ENCODE data around the gene SLFNL1.
A peak's percentile ranks its signal among the peaks of the same experiment; 100 is the strongest.

SLFNL1 gene

DNA sequence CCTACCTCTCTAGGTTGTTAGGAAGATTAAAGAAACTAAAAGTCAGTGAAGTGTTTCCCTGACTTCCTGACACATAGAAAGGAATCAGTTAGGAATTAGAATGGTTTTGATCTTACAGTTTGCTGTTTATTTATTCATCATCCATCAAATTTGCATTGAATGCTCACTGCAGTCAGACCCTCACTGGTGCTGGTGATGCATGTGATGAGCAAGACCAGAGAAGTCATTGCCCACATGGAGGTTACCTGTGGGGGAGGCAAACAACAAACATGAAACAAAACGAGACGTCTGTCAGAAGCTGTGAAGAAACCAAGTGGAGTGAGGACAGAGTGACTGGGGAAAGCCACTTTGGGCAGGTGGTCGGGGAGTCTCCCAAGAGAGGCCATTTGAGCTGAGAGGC, 35.6 kb downstream of the SLFNL1 start:
- DNase-seq = no peak

DNA sequence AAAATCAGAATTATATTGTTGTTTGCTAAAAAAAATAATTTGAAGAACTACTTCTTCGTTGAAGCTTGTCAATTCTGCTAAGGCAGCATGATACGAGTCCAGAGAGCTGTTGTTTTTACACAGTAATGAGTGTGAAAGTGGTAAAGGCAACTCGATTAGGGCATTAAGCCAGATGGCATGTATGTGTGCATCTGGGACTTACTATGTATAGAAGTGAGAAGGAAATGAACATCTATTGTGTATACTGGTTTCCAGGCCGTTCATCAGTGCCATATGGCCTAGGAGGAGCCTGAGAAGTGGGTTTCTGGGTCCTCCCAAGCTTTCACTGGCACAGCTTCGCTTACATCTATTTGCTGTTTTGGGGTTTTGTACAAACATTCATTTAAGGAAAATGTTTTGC, 36.4 kb downstream of the SLFNL1 start:
- DNase-seq = no peak

DNA sequence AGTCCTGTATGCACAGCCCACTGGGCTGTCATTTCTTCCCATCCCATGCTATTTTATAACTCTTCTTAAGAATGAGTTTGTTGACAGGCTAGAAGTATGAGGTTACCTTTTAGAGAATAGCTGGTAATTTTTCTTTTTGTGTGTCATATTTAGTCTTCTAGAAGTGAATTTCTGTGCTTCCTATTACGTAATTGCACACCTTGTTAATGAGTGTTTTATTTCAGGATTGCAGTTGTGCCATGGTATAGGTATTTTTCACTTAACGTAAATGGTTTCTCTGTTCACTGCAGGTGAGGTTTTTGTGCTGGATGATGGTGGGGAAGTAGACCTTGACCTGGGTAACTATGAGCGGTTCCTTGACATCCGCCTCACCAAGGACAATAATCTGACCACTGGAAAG, 37.0 kb downstream of the SLFNL1 start:
- DNase-seq = no peak

DNA sequence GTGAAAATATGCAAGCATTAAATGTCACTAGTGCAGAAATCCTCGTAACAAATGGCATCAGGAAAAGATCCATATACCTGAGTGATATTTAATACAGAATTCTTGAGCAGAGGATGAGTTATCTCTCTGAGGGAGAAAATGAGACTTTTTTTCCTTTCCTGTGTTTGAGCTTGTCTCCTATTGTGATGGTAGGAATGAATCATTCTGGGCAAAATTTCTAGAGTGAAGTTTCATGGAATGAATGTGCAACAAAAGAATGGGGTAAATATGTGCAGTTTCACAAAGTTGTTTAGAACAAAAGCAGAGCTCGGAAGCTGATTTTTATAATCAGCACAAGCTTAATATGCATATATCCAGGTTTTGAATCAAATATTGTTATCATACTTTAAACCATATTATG, 37.5 kb downstream of the SLFNL1 start:
- no peak for DNase-seq

DNA sequence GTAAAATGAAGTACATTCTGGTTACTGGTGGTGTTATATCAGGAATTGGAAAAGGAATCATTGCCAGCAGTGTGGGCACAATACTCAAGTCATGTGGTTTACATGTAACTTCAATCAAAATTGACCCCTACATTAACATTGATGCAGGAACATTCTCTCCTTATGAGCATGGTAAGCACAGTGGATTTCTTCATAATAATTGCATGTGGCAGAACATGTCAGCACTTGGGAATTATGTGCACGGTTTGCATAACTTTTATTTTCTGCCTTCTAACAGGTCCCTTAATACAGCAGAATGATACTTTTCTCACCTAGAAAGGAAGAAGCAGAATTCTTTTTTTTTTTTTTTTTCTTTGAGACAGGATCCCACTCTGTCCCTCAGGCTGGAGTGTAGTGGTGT, 38.2 kb downstream of the SLFNL1 start:
- no peak for DNase-seq

DNA sequence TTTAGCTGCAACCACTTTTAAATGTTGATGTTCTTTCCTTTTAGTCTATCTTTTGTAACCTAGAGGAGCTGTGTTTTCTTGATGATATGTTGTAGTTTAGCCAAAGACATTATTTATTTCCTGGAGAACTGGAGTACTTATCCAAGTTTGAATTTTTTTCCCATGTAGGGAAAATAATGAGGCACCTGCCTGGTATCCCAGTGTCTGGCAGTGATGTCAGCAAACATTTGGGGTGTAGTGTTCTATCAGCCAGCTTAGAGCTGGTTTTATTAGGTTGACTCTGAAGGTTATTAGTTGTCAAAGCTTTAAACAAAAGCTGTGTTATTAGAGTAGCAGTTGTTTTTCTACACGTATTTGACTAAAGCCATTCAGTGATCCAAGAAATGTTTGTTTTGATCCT, 38.8 kb downstream of the SLFNL1 start:
- DNase-seq = no peak

DNA sequence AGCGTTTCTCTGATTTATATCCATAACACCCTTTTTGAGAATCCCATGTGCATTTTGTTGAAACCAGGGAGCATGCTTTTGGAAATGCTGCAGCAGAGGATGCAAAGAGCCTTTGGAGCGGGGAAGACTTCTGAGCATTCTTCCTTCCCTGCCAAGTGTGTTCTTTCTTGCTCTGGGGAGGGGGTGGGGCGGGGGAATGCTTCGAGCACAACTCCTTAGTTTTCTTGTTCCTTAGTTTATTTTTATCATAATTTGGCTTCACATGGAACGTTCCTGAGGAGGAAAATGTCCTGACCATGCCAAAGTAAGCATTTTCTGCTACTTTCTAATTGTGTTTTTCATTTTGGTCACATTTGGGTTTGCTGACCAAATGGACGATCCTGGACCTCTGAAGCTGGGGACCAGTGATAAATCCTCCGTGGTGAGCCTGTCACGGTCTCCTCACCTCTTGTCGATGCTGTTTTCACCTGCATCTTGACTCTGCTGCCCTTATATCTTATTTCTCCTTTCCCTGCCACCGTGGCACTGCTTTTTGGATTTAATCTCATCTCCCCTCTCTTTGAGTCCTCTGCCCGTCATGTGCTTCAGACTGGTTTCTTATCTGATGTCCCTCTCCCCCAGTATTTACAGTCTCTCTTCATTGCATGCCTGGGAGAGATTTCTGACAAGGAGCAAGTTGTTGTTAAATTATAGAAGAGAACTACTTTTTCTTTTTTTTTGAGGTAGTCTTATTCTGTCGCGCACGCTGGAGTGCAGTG, 39.7 kb downstream of the SLFNL1 start:
- DNase-seq = no peak

DNA sequence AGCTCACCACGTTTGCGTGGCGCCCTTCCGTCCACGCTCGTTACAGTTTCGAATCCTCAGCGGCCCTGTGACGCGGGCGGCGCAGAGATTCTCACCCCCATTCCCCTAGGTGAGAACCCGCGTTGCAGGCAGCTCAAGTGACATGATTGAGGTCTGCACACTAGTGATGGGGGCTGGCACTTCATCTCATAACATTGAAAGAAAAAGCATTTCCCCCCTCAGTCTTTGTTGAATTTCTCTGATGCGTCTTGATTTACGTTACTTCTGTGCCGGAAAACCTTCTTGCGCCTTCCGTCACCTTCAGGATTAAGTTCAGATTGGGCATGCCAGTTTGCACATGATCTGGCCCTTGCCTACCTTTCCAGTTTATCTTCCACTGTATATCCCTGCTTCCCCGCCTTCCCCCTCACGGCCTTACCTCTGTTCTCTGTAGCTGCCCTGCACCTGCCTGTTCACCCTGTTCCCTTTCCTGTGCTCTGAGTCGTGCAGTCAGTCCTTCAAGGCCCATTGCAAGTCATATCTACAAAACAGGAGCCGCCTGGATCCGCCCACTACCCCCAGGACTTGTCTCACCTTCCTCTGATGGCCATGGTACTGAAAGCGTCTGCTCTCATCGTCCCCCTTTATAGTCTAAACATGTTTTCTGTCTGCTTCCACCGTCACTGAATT, 40.9 kb downstream of the SLFNL1 start:
- DNase-seq = peak; percentile 64

DNA sequence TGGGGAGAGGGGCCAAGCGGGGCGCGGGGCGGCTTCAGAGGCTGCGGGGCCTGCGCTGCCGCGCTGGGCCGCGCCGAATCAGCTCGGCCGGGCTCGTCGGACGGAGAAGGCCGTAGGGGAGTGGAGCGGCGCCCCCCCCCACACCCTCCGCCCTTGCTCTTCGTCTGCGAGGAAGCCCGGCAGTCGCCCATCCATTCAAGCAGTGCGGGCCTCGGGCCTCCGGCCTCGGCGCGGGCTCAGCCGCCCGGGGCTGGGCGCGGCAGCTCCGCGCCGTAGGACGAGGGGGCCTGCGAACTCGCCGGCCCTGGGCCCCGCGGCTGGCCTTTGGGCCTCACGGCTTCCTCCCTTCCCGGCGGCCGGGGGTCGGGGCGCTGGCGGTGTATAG, 41.5 kb downstream of the SLFNL1 start:
- peak; percentile 74 for DNase-seq

DNA sequence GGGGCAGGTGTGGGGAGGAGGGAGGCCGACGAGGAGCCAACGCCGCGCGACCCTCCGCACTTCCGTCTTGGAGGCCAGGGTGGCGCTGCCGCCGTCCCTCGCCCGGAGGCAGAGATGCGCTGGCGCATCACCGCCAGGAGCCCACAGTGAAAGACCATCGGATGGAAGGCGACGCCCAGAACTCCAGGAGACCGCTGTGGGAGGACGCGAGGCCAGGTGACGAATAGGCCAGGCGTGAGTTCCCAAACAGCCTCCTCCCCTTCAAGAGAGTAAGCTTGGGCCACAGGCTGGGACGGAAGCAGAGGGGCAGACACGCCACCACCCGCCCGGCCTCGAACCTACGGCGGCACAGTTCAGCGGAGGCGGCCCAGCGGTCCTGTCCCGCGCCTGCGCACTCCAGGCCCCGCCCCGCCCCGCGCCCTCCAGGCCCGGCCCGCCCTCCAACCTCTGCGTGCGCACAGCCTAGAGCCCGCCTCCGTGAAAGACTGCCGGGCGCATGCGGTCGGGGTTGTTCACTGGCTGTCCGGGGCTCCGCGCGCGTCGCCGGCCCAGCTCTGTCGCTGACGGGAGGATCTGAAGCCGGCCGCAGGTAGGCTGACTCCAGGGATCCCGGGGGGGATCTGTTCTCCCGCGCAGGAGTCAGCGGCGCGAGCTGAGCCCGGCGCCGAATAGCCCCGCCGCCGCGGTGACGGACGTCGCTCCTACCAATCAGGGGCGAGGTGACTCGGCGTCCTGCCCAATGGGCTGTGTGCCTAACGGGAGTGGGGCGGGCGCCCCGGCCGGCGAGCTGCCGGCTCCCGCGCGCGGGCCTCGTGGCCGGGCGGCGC, 42.1 kb downstream of the SLFNL1 start, which contains the start of gene CTPS1:
Gene CTPS1, plus strand, starts transcription at position 456 of the 827 bp plus-strand sequence. CDS start 3,595 bp downstream, outside the sequence.
- DNase-seq = peak; percentile 98

DNA sequence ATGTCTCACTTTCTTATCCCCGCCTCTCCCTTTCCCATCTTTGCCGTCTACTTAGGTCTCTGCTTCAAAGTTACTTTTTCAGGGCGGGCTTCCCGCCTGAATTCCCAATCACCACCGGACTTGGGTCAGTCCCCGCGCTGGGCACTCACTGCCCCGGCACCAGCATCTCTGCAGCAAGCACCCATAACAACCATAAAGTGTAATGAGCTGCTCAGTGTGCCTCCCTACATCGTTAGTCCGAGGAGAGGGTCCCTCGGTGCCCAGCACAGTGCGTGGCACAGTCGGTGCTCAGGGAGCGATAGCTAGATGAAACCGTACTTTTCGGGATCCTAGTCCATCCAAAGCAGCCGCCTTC, 42.7 kb downstream of the SLFNL1 start:
- DNase-seq = no peak

DNA sequence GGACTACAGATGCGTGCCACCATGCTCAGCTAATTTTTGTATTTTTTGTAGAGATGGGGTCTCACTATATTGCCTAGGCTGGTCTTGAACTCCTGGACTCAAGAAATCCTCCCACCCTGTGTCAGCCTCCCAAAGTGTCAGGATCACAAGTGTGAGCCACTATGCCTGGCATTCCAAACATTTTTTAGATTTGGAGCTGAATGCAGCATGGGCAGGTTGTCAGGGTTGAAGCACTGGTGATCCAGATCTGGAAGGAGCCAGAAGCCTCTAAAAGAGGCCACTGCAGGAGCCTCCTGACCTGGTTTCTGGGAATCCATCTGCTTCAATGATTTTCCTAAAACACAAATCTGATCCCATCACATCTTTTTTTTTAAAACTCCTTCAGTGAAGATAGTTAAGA, 43.8 kb downstream of the SLFNL1 start:
- no peak for DNase-seq

DNA sequence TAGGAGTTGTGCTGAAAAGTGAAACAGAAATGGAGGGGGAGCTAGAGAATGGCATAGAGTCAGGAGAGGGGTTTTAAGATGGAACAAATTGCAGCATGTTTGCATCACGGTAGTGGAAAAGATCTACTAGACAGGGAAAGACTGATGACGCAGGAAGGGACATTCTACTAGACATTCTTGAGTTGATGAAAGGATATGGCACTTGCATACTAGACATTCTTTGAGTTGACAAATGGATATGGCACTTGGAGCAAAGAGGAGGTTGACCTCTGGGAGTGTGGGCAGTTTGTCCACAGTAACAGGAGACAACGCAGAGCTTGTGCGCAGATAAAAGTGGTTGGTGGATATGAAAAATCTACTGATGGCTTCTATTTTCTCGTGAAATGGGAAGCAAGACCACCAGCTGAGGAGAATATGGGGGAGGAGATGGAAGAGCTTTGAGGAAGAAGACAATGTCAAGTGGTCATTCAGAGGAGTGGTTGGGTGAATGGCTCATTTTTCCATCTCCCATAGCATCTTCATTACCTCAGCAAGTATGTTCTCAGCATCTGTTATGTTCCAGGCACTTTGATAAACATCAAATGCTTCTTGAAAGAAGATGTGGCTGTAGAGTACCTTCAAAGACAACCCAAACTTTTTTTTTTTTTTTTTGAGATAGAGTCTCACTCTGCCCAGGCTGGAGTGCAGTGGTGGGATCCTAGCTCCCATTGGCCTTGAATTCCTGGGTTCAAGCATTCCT, 44.4 kb downstream of the SLFNL1 start:
- no peak for DNase-seq

DNA sequence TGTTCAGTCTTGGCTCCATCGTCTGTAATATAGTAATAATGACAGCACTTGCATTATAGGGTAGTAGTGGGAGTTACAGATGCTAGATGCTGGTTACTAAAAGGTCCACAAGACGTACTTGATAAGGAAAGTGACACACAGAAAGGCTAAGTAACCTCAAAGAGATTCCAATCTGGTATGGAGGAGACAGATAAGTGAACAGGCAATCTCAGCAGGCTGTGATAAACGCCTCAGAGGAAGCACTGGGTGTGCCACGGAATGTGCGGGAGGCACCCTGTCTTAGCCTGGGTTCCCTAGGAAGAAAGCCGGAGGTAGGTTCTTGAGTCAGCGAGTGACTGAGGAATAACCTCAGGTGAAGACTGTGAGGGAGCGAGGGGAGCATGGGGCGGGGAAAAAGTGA, 46.6 kb downstream of the SLFNL1 start:
- no peak for DNase-seq

DNA sequence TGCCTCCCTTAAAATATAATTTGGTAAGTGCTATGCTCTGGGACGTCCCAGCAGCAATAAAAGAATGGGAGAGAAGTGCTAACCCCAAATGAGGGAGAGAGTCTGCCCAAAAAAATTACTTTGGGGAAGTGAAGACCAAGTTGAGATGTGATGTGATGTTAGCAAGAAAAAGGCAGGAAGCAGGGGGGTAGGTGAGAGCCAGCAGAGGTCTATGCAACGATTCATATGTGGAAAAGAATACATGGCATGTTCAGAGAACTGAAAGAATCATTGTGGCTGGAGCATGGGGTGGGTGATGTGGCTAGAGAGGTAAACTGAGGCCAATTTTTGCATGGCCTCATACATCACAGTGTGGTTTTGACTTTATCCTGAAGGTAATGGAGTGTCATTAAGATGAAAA, 47.6 kb downstream of the SLFNL1 start:
- DNase-seq = no peak

DNA sequence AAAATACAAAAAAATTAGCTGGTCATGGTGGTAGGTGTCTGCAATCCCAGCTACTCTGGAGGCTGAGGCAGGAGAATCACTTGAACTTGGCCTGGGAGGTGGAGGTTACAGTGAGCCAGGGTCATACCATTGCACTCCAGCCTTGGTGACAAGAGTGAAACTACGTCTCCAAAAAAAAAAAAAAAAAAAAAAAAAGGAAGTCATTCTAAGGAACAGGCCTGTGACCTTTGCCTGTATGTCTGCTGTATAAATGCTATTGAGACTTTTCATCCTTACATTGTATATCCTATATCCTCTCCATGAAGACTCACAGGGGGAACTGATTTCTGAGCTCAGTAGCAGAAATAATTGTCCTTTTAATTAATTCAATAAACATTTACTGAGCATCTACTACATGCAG, 49.6 kb downstream of the SLFNL1 start:
- DNase-seq = no peak

DNA sequence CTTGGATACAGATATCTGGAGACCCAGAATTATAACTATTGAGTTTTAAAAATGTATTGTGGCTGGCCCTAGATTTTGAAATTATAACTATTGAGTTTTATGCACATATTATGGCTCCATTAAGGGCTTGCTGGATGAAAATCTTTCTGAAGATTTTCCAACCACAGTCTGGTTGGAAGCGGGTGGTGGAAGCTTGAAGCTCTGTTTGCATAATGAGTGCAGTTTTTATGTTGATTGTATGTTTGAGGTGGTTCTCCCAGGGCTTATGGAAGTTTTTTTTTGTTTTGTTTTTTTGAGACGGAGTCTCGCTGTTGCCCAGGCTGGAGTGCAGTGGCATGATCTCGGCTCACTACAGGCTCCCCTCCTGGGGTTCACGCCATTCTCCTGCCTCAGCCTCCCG, 52.1 kb downstream of the SLFNL1 start:
- no peak for DNase-seq

DNA sequence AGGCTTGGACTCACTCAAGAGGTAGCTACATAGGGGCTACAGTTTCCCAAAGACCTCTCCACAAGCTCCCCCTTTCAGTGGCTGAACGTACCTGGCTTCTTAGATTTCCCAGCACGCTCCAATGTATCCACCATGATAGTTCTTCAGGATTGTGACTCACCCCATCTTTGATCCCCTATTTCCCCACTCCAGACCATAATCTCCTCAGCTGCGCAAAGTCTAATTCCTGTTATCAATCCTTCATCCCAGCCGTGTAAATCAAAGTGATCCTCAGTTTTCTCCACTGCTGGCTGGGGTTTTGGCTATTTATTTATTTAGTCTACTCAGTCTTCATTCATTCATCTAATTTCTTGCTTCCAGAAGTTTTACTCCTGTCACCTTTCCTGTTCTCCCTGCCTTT, 55.1 kb downstream of the SLFNL1 start:
- no peak for DNase-seq

All from retina (tissue), 1 donor.